Ishikawa (cell line): ENCODE data around the gene COG3.

Source experiments
- CEBPB ChIP-seq: IDR thresholded peaks from 2 replicates; pipeline ENCODE4 v1.6.1; 2012
- CREB1 ChIP-seq: IDR thresholded peaks from 2 replicates; pipeline ENCODE4 v1.6.1; 2012; ENCODE audit warnings: low read depth
- EGR1 ChIP-seq: IDR thresholded peaks from 2 replicates; pipeline ENCODE4 v1.6.1; 2012
- EP300 ChIP-seq: IDR thresholded peaks from 2 replicates; pipeline ENCODE4 v1.6.1; 2012; ENCODE audit warnings: borderline replicate concordance
- FOXM1 ChIP-seq: IDR thresholded peaks from 2 replicates; pipeline ENCODE4 v1.6.1; 2012; ENCODE audit warnings: low read depth, borderline replicate concordance
- MAX ChIP-seq: IDR thresholded peaks from 2 replicates; pipeline ENCODE4 v1.6.1; 2012
- NFIC ChIP-seq: IDR thresholded peaks from 2 replicates; pipeline ENCODE4 v1.6.1; 2012
- RAD21 ChIP-seq: IDR thresholded peaks from 2 replicates; pipeline ENCODE4 v1.6.1; 2012; ENCODE audit warnings: low read depth
- REST ChIP-seq: IDR thresholded peaks from 2 replicates; pipeline ENCODE4 v1.6.1; 2012; ENCODE audit warnings: low read depth, mild to moderate bottlenecking
- TAF1 ChIP-seq: IDR thresholded peaks from 2 replicates; pipeline ENCODE4 v1.6.1; 2012; ENCODE audit warnings: low read depth, mild to moderate bottlenecking
- TCF12 ChIP-seq: IDR thresholded peaks from 2 replicates; pipeline ENCODE4 v1.6.1; 2012; ENCODE audit warnings: low read depth
- TEAD4 ChIP-seq: IDR thresholded peaks from 2 replicates; pipeline ENCODE4 v1.6.1; 2012
- USF1 ChIP-seq: IDR thresholded peaks from 2 replicates; pipeline ENCODE4 v1.6.1; 2012
- YY1 ChIP-seq: IDR thresholded peaks from 2 replicates; pipeline ENCODE4 v1.6.1; 2012; ENCODE audit warnings: low read depth
- ZBTB7A ChIP-seq: IDR thresholded peaks from 2 replicates; pipeline ENCODE4 v1.6.1; 2012; ENCODE audit warnings: low read depth

The COG3 gene

GRCh38 chr13:45534604-45535003 lies 69.9 kb downstream of the COG3 start:
- TF ChIP-seq FOXM1 (no peak), EGR1 (no peak), ZBTB7A (no peak), USF1 (no peak)

GRCh38 chr13:45536224-45536623 lies 71.5 kb downstream of the COG3 start:
- TF ChIP-seq EGR1 (no peak), CEBPB (no peak), USF1 (no peak), YY1 (no peak), FOXM1 (no peak), TEAD4 (no peak), CREB1 (no peak), EP300 (no peak), TCF12 (no peak), REST (no peak), NFIC (no peak), RAD21 (no peak), MAX (no peak), TAF1 (no peak), ZBTB7A (no peak)

GRCh38 chr13:45537516-45537915 lies 72.8 kb downstream of the COG3 start:
- no peak for TF ChIP-seq RAD21
- TF ChIP-seq YY1 = no peak
- TF ChIP-seq FOXM1 = no peak
- TF ChIP-seq EP300 = no peak
- TF ChIP-seq REST = no peak
- TF ChIP-seq MAX = no peak
- TF ChIP-seq EGR1 = no peak
- no peak for TF ChIP-seq ZBTB7A
- TF ChIP-seq NFIC = no peak
- TF ChIP-seq TEAD4 = no peak
- TF ChIP-seq TAF1 = no peak
- no peak for TF ChIP-seq USF1
- no peak for TF ChIP-seq TCF12
- no peak for TF ChIP-seq CREB1
- no peak for TF ChIP-seq CEBPB

- TF ChIP-seq ZBTB7A (no peak), EGR1 (no peak), CREB1 (no peak), YY1 (no peak), USF1 (no peak), FOXM1 (no peak), CEBPB (no peak), TAF1 (no peak), TCF12 (no peak), RAD21 (no peak), REST (no peak), EP300 (no peak), NFIC (no peak), TEAD4 (no peak), MAX (no peak)
Observed at GRCh38 chr13:45538382-45538781, 73.6 kb downstream of the COG3 start.
